Activated T-cell treated with anti-CD3 and anti-CD28 coated beads, Interleukin-2, amount 50 U/mL, for 1 hour (primary cell): ENCODE data around the gene NSG2.

Source experiments
- DNase-seq: peaks from one replicate; pipeline ENCODE4 v3.0.0-alpha.2; 2020

The NSG2 gene

DNA sequence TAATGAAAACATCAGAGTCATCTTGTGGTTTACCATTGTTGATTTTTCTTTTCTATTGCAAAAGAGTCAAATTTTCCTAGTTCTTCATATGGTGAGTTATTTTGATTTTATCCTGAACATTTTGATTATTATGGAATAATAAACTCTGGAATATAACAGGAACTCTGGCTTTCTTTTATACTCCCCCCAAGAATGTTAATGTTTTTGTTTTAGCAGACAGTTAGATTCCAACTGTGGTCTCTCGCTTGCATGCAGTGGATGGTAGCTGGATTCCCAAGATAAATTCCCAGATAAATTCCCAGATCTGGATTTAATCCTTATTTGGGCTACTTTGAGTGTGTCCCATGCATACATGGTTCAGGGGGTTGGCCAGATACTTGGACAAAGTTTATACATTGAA is 109.8 kb downstream of the NSG2 start:
- no peak for DNase-seq

DNA sequence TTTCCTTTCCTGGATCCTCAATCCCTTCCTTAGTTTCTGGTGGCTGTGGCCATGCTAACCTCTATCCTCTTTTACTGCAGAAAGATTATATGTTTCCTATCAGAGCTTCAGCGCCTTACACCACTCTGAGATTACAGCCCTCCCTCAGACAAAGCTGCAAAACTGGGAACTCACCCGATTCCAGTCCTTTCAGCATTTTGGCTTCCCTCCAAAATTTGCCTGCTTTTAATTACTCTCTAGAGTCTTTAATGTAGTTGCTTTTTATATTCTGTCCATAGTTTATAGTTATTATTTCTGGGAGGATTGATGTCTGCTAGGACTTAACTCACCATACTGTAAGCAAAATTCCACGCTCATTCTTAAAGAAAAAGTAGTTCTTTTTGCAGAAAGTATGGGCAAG is 110.2 kb downstream of the NSG2 start:
- DNase-seq: no peak

GRCh38 chr5:174157048-174157447 is 111.5 kb downstream of the NSG2 start:
- DNase-seq: no peak
